ENCODE results near the gene C19orf25. TPM values are rescaled to one million over a fixed set of nuclear protein-coding genes. Genes with fewer than 3 reads are reported as not detected.
"Not testable (repeated sequence)": the region's sequence is repeated elsewhere in the genome, so short reads cannot be mapped to it uniquely, and the experiment has no call there.

The C19orf25 gene
- total RNA-seq, 4 donors from 2014 or later = 35.5 to 68.5 (median 61.9) TPM

DNA sequence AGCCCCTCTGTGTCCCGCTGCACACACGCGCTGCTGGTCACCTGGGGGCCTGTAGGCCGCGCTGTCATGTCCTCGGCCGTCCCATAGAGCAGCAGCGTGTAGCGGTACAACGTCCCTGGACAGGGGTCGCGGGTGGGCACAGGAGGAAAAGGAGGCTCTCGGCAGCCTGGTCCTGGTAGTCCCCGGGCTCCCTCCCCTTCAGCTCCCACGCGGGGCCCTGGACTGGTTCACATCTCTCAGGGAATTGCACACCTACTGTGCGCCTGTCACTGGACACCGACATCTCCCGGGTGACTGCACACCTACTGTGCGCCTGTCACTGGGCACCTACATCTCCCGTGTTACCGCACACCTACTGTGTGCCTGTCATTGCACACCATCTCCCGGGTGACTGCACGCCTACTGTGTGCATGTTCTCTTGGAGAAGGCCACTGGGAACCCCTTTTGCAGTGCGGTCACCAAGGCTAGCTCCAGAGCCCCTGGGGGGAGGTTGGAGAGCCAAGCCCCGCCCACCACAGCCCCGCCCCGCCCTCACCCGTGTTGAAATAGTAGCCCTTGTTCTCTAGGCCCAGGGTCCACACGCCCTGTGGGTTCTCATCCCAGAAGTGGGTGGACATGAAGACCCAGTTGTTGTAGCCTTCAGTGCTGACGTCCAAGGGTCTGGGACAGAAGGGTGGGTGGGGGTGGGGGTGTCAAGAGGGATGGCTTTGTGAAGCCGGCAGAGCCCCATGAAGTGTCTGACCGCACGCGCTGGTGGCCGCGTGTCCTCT, 3.5 kb upstream of the C19orf25 start:
- no peaks in the 10 kb centered on the region for H3K27me3 ChIP-seq
- H3K27ac ChIP-seq = no peak overlapping the region
- no peak for DNase-seq
- peaks cover 0 to 14% (median 11%) of the 10 kb centered on the region in 4 donors for H3K4me1 ChIP-seq
- TF ChIP-seq POLR2A (IDR thresholded peaks at IDR 0.05) = no peak
- TF ChIP-seq, protein P1, sequence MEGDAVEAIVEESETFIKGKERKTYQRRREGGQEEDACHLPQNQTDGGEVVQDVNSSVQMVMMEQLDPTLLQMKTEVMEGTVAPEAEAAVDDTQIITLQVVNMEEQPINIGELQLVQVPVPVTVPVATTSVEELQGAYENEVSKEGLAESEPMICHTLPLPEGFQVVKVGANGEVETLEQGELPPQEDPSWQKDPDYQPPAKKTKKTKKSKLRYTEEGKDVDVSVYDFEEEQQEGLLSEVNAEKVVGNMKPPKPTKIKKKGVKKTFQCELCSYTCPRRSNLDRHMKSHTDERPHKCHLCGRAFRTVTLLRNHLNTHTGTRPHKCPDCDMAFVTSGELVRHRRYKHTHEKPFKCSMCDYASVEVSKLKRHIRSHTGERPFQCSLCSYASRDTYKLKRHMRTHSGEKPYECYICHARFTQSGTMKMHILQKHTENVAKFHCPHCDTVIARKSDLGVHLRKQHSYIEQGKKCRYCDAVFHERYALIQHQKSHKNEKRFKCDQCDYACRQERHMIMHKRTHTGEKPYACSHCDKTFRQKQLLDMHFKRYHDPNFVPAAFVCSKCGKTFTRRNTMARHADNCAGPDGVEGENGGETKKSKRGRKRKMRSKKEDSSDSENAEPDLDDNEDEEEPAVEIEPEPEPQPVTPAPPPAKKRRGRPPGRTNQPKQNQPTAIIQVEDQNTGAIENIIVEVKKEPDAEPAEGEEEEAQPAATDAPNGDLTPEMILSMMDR (IDR thresholded peaks at IDR 0.05) = no peak
- H3K9me3 ChIP-seq = no peaks in the 10 kb centered on the region
- no peaks in the 10 kb centered on the region for H3K36me3 ChIP-seq
- no peak overlapping the region for H3K4me3 ChIP-seq

DNA sequence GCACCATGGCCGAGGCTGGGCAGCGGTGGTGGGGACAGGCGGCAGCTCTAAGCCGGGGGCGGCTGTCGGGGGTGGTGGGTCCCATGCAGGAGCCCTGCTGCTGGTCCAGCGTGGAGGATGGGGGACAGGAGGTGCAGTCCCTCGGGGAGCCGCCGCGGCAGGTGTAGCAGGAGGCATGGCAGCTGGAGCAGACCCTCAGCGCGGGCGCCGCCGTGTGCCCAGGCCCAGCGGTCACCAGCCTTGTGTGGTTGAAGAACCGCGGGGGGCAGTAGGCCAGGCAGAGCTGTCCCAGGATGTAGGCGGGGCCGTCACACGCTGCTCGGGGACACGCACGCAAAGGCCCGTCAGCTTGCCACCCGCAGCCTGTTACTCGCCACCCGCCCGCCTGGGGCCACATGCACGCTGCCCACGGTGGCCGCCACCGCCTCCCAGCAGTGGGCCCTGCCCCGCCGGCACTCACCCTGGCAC, 2.9 kb upstream of the C19orf25 start:
- TF ChIP-seq, protein P1 (IDR thresholded peaks at IDR 0.05) = no peak
- Histone ChIP-seq H3K27me3 (no peaks in the 10 kb centered on the region), H3K27ac (no peak overlapping the region), H3K4me1 (peaks cover 0 to 15% (median 14%) of the 10 kb centered on the region in 4 donors), H3K36me3 (peaks cover 0 to 2% (median 0%) of the 10 kb centered on the region in 3 donors), H3K4me3 (no peak overlapping the region), H3K9me3 (no peaks in the 10 kb centered on the region)
- DNase-seq = no peak

DNA sequence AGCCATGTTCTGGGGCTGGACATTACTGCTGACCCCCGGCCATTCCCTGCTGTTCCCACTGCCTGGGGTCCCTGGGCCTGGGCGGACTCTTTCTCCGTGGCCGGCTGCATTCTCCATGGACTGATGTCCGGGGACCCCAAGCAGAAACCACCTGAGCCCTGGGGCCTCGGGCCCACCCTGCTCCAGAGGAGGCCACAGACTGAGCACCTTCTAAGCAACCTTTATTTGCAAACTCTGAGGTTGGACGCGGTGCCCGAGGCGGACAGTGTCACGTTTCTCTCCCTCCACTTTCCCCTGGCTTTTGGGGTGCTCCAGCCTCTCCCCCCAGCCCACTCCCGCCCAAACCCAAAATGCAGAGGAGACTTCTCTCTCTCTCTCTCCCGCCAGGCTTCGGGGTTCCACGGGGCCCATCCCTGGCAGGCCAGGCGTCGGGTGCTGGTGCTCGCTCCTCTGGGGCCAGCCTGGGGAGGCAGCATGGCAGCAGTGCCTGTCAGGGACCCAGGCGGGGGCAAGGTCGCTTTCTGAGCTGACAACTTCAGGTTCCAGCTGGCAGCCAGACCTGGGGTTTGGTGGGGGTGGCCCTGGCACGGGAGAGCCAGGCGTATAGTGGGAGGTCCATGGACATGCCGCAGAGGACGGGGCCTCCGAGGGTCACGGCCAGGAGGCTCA, 2.3 kb upstream of the C19orf25 start:
- no peaks in the 10 kb centered on the region for H3K9me3 ChIP-seq
- no peaks in the 10 kb centered on the region for H3K27me3 ChIP-seq
- no peak for DNase-seq
- no peak overlapping the region for H3K4me3 ChIP-seq
- no peak overlapping the region for H3K27ac ChIP-seq
- H3K4me1 ChIP-seq = peaks cover 0 to 16% (median 14%) of the 10 kb centered on the region in 4 donors
- TF ChIP-seq, protein P1 (IDR thresholded peaks at IDR 0.05) = no peak
- TF ChIP-seq POLR2A (IDR thresholded peaks at IDR 0.05) = no peak
- H3K36me3 ChIP-seq = peaks cover 0 to 6% (median 0%) of the 10 kb centered on the region in 3 donors

DNA sequence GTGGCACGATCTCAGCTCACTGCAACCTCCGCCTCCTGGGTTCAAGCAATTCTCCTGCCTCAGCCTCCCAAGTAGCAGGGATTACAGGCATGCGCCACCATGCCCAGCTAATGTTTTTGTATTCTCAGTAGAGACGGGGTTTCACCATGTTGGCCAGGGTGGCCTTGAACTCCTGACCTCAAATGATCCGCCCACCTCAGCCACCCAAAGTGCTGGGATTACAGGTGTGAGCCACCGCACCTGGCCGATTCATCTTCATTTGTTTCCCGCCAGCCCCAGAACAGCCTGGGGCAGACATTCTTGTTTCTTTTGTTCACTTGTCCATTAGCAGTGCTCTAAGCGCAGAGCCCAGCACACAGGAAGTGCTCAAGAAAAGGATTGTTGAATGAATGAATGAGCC, 2.0 kb downstream of the C19orf25 start:
- not testable (repeated sequence) for H3K9me3 ChIP-seq, H3K4me3 ChIP-seq, H3K27ac ChIP-seq, DNase-seq
- Histone ChIP-seq H3K4me1 (peaks cover 0 to 24% (median 18%) of the 10 kb centered on the region in 4 donors), H3K36me3 (peaks cover 0 to 22% (median 0%) of the 10 kb centered on the region in 3 donors), H3K27me3 (peaks cover 0 to 10% of the 10 kb centered on the region in 2 donors)

DNA sequence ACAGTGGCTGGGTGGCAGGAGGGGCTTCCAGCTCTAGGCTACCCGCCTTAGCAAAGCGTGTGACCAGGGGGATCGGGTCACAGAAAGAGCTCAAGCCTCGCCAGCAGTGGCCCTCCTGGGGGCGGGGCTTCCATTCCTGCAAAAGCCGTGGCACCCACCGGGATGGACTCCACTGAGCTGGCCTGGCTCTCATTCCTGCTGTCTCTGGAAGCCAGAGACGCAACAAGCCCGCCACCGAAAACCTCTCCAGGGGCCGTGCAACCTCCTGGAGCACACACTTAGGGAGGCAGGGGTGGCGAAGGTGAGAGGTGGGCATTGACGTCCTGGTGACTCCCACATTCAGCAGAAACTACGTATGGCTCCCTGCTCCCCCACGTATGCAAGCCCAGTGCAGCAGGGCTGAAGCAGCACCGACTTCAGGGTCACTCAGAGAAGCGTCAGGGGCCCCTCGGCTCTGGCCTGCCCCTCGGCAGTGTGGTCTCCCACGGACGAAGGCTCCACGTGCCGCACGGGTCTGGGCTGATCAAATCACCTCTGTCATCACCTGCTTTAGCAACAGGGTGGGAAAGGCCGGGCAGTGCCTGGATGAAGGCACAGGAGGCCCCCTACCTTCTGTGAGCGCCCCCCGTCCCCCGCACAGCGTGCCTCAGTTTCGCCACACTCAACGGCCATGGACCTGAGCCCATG, 3.1 kb downstream of the C19orf25 start:
- H3K27me3 ChIP-seq = peaks cover 0 to 22% of the 10 kb centered on the region in 2 donors
- no peak overlapping the region for H3K4me3 ChIP-seq
- TF ChIP-seq POLR2A (IDR thresholded peaks at IDR 0.05) = no peak
- H3K27ac ChIP-seq = no peak overlapping the region
- DNase-seq = no peak
- peaks cover 0 to 22% (median 0%) of the 10 kb centered on the region in 3 donors for H3K36me3 ChIP-seq
- H3K4me1 ChIP-seq = peaks cover 5 to 35% (median 27%) of the 10 kb centered on the region in 4 donors
- H3K9me3 ChIP-seq = no peaks in the 10 kb centered on the region

DNA sequence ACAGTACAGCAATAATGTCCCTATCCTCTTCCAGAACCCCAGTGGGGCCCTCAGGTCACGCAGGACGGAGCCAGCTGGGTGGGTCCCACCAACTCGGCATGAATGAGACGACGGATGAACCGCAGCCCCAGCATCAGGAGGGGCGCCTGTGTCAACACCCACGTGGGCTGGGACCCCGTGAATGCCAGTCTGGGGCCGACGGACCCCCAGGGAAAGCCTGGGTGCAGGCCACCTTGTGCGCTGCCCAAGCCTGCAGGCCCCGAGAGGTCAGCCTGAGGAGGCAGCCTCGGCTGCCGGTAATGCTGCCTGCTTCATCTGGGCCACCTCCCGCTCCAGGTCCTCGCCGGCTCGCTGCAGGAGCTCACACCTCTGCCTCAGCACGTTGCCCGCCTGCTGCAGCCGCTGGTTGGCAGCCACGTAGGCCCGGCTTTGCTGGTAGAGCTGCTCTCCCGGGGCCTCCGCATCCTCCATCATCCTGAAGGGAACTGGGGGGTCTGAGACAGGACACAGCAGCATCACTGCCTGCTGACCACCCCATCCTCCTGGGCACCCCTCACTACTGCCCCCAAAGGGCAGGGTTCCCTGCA, 4.2 kb downstream of the C19orf25 start:
- peaks cover 12 to 46% (median 38%) of the 10 kb centered on the region in 4 donors for H3K4me1 ChIP-seq
- no peak overlapping the region for H3K27ac ChIP-seq
- TF ChIP-seq, protein P1 (IDR thresholded peaks at IDR 0.05) = no peak
- no peaks in the 10 kb centered on the region for H3K9me3 ChIP-seq
- H3K36me3 ChIP-seq = peaks cover 0 to 22% (median 0%) of the 10 kb centered on the region in 3 donors
- no peak for DNase-seq
- H3K27me3 ChIP-seq = peaks cover 0 to 32% of the 10 kb centered on the region in 2 donors
- H3K4me3 ChIP-seq = no peak overlapping the region

Measured in Peyer's patch (tissue), 4 donors.